ENCODE measurements around the gene DHRS11. TPM values are rescaled to one million over a fixed set of nuclear protein-coding genes. Genes with fewer than 3 reads are reported as not detected.

DHRS11 gene
- polyA plus RNA-seq, 6 donors from 2014 or later = 2.8 to 7.6 (median 3.7) TPM

GRCh38 chr17:36611345-36612072, 19.8 kb downstream of the DHRS11 start:
- H3K4me1 Mint-ChIP-seq = peaks cover 8 to 27% (median 18%) of the 10 kb centered on the region in 3 donors
- H3K27me3 Mint-ChIP-seq = no peaks in the 10 kb centered on the region
- H3K36me3 Mint-ChIP-seq = peaks cover 0 to 6% of the 10 kb centered on the region in 2 donors
- DNase-seq (no peak), ATAC-seq (ENCODE audit: low read depth in 2 of 2) (no peak)
- H3K9me3 Mint-ChIP-seq = no peaks in the 10 kb centered on the region
- peak overlapping the region in 1 of 6 donors; percentile 59 for H3K27ac Mint-ChIP-seq
- H3K4me3 Mint-ChIP-seq = no peak overlapping the region

GRCh38 chr17:36612323-36612722, 20.6 kb downstream of the DHRS11 start:
- peaks cover 8 to 27% (median 18%) of the 10 kb centered on the region in 3 donors for H3K4me1 Mint-ChIP-seq
- DNase-seq = no peak
- H3K27me3 Mint-ChIP-seq = no peaks in the 10 kb centered on the region
- H3K27ac Mint-ChIP-seq = peak overlapping the region in 2 of 6 donors; percentile 34 to 56
- H3K9me3 Mint-ChIP-seq = no peaks in the 10 kb centered on the region
- no peak for ATAC-seq (ENCODE audit: low read depth in 2 of 2)
- H3K4me3 Mint-ChIP-seq = no peak overlapping the region
- H3K36me3 Mint-ChIP-seq = peaks cover 0 to 6% of the 10 kb centered on the region in 2 donors

GRCh38 chr17:36613155-36613554, 21.5 kb downstream of the DHRS11 start:
- no peak overlapping the region for H3K27ac Mint-ChIP-seq
- peaks cover 0 to under 1% of the 10 kb centered on the region in 2 donors for H3K36me3 Mint-ChIP-seq
- no peak overlapping the region for H3K4me3 Mint-ChIP-seq
- DNase-seq (no peak), ATAC-seq (ENCODE audit: low read depth in 2 of 2) (no peak)
- peaks cover 0 to 8% (median 0%) of the 10 kb centered on the region in 3 donors for H3K27me3 Mint-ChIP-seq
- H3K4me1 Mint-ChIP-seq = peaks cover 3 to 21% (median 15%) of the 10 kb centered on the region in 3 donors
- no peaks in the 10 kb centered on the region for H3K9me3 Mint-ChIP-seq

GRCh38 chr17:36614081-36614480, 22.4 kb downstream of the DHRS11 start:
- Mint-ChIP-seq H3K27ac (peak overlapping the region in 1 of 6 donors; percentile 44), H3K27me3 (peaks cover 0 to 9% (median 0%) of the 10 kb centered on the region in 3 donors), H3K36me3 (no peaks in the 10 kb centered on the region), H3K9me3 (no peaks in the 10 kb centered on the region), H3K4me1 (peaks cover 0 to 12% (median 6%) of the 10 kb centered on the region in 3 donors), H3K4me3 (no peak overlapping the region)
- DNase-seq (no peak), ATAC-seq (ENCODE audit: low read depth in 2 of 2) (no peak)

- Mint-ChIP-seq H3K27me3 (peaks cover 0 to 9% (median 0%) of the 10 kb centered on the region in 3 donors), H3K9me3 (no peaks in the 10 kb centered on the region), H3K36me3 (no peaks in the 10 kb centered on the region), H3K4me3 (no peak overlapping the region), H3K27ac (no peak overlapping the region), H3K4me1 (peaks cover 0 to 5% (median 1%) of the 10 kb centered on the region in 3 donors)
- ATAC-seq (ENCODE audit: low read depth in 2 of 2) = no peak
- no peak for DNase-seq
These were observed 23.3 kb downstream of the DHRS11 start for GRCh38 chr17:36614933-36615332.

- ATAC-seq (ENCODE audit: low read depth in 2 of 2) = no peak
- no peaks in the 10 kb centered on the region for H3K9me3 Mint-ChIP-seq
These were observed 24.7 kb downstream of the DHRS11 start for GRCh38 chr17:36616061-36617029.

GRCh38 chr17:36617773-36618172, 26.1 kb downstream of the DHRS11 start:
- H3K27me3 Mint-ChIP-seq = peaks cover 0 to 14% (median 0%) of the 10 kb centered on the region in 3 donors
- no peak overlapping the region for H3K4me3 Mint-ChIP-seq
- no peak for DNase-seq
- H3K36me3 Mint-ChIP-seq = no peaks in the 10 kb centered on the region
- H3K9me3 Mint-ChIP-seq = no peaks in the 10 kb centered on the region
- peak overlapping the region in 2 of 6 donors; percentile 68 to 77 for H3K27ac Mint-ChIP-seq
- H3K4me1 Mint-ChIP-seq = peaks cover 0 to 5% (median 0%) of the 10 kb centered on the region in 3 donors
- ATAC-seq (ENCODE audit: low read depth in 2 of 2) = no peak

More at GRCh38 chr17:36616061-36617029, 24.7 kb downstream of the DHRS11 start:
- H3K4me3 Mint-ChIP-seq = no peak overlapping the region
- no peak overlapping the region for H3K27ac Mint-ChIP-seq
- no peak for DNase-seq
- peaks cover 0 to 12% (median 0%) of the 10 kb centered on the region in 3 donors for H3K27me3 Mint-ChIP-seq
- no peaks in the 10 kb centered on the region for H3K36me3 Mint-ChIP-seq
- H3K4me1 Mint-ChIP-seq = peaks cover 0 to 5% (median 0%) of the 10 kb centered on the region in 3 donors

GRCh38 chr17:36623281-36623680, 31.6 kb downstream of the DHRS11 start:
- no peak overlapping the region for H3K27ac Mint-ChIP-seq
- ATAC-seq (ENCODE audit: low read depth in 2 of 2) (no peak), DNase-seq (no peak)

GRCh38 chr17:36625188-36625587, 33.5 kb downstream of the DHRS11 start:
- Mint-ChIP-seq H3K27ac (peak overlapping the region in 1 of 6 donors; percentile 47), H3K9me3 (no peaks in the 10 kb centered on the region), H3K36me3 (no peaks in the 10 kb centered on the region), H3K4me1 (peaks cover 4 to 10% (median 8%) of the 10 kb centered on the region in 3 donors), H3K4me3 (no peak overlapping the region), H3K27me3 (peaks cover 0 to 13% (median 0%) of the 10 kb centered on the region in 3 donors)
- DNase-seq (no peak), ATAC-seq (ENCODE audit: low read depth in 2 of 2) (no peak)

More at GRCh38 chr17:36623281-36623680, 31.6 kb downstream of the DHRS11 start:
- Mint-ChIP-seq H3K4me1 (peaks cover 0 to 4% (median 4%) of the 10 kb centered on the region in 3 donors), H3K36me3 (no peaks in the 10 kb centered on the region), H3K27me3 (peaks cover 0 to 5% (median 0%) of the 10 kb centered on the region in 3 donors), H3K9me3 (no peaks in the 10 kb centered on the region), H3K4me3 (peak overlapping the region in 1 of 8 donors; percentile 41)

GRCh38 chr17:36627101-36627500, 35.4 kb downstream of the DHRS11 start:
- ATAC-seq (ENCODE audit: low read depth in 2 of 2) = no peak
- DNase-seq = no peak
- Mint-ChIP-seq H3K9me3 (no peaks in the 10 kb centered on the region), H3K27me3 (peaks cover 0 to 15% (median 9%) of the 10 kb centered on the region in 3 donors), H3K27ac (no peak overlapping the region), H3K4me1 (peaks cover 4 to 10% (median 8%) of the 10 kb centered on the region in 3 donors), H3K36me3 (no peaks in the 10 kb centered on the region), H3K4me3 (no peak overlapping the region)

- H3K27me3 Mint-ChIP-seq = peaks cover 4 to 25% (median 24%) of the 10 kb centered on the region in 3 donors
- DNase-seq (no peak), ATAC-seq (ENCODE audit: low read depth in 2 of 2) (no peak)
- no peak overlapping the region for H3K4me3 Mint-ChIP-seq
- H3K4me1 Mint-ChIP-seq = peaks cover 4 to 10% (median 8%) of the 10 kb centered on the region in 3 donors
- peak overlapping the region in 1 of 6 donors; percentile 37 for H3K27ac Mint-ChIP-seq
- H3K9me3 Mint-ChIP-seq = no peaks in the 10 kb centered on the region
- no peaks in the 10 kb centered on the region for H3K36me3 Mint-ChIP-seq
These were observed 36.9 kb downstream of the DHRS11 start for GRCh38 chr17:36628576-36628975.

- Mint-ChIP-seq H3K27ac (peak overlapping the region in 1 of 6 donors; percentile 28), H3K27me3 (peaks cover 4 to 29% (median 27%) of the 10 kb centered on the region in 3 donors), H3K9me3 (no peaks in the 10 kb centered on the region), H3K36me3 (no peaks in the 10 kb centered on the region), H3K4me3 (no peak overlapping the region), H3K4me1 (peaks cover 4 to 10% (median 8%) of the 10 kb centered on the region in 3 donors)
- DNase-seq (peak; percentile 65), ATAC-seq (ENCODE audit: low read depth in 2 of 2) (peak; percentile 61 to 74)
These were observed 37.7 kb downstream of the DHRS11 start for GRCh38 chr17:36629252-36629847.
